Suprapubic skin (tissue), 4 donors: Measurements from ENCODE around the gene C11orf91. TPM values are rescaled to one million over a fixed set of nuclear protein-coding genes. Genes with fewer than 3 reads are reported as not detected.
A peak's percentile ranks its signal among the peaks of the same experiment; 100 is the strongest.

Source experiments
- DNase-seq, 2 donors: peaks; one replicate each; pipeline ENCODE4 v3.0.0-alpha.2; 2019; ENCODE audit warnings: low spot score in 2 of 2
- H3K27ac ChIP-seq: fragments of 200-600 bp; sonication (generic); one replicate; pipeline ENCODE4 v1.5.1; 2019
- H3K27me3 ChIP-seq: fragments of 200-600 bp; sonication (generic); one replicate; pipeline ENCODE4 v1.5.1; 2019
- H3K36me3 ChIP-seq: fragments of 200-600 bp; sonication (generic); one replicate; pipeline ENCODE4 v1.5.1; 2019
- H3K4me1 ChIP-seq: fragments of 200-600 bp; sonication (generic); one replicate; pipeline ENCODE4 v1.5.1; 2019
- H3K4me3 ChIP-seq: fragments of 200-600 bp; sonication (generic); one replicate; pipeline ENCODE4 v1.5.1; 2019; ENCODE audit warnings: mild to moderate bottlenecking
- H3K9me3 ChIP-seq: fragments of 200-600 bp; sonication (generic); one replicate; pipeline ENCODE4 v1.5.1; 2019
- EP300 ChIP-seq: sonication (generic); formaldehyde crosslinking; IDR thresholded peaks from one replicate; pipeline ENCODE4 v1.6.1; 2017; ENCODE audit warnings: antibody characterized with exemption
- POLR2A ChIP-seq, 2 donors: fragments of 450-650 bp; IDR thresholded peaks; one replicate each; pipeline ENCODE4 v1.6.1; 2017; ENCODE audit warnings: antibody characterized with exemption in 2 of 2, mild to moderate bottlenecking in 2 of 2, moderate library complexity in 2 of 2
- POLR2AphosphoS5 ChIP-seq, 3 donors: sonication (generic); formaldehyde crosslinking; IDR thresholded peaks; one replicate each; pipeline ENCODE4 v1.6.1; 2017; ENCODE audit warnings: antibody characterized with exemption in 3 of 3
- WGBS: methylation state at CpG from one replicate; pipeline ENCODE4 v1.1.5; 2018; 5-methylcytosine and 5-hydroxymethylcytosine counted together
- total RNA-seq, 4 donors: library from RNA; depleted of rRNA; stranded (reverse); fragments of >200 nt; gene quantifications; one replicate each; pipeline ENCODE4 v1.1.0, GENCODE V29; 2016
- TF ChIP-seq, protein P1 (sequence below), 2 donors: fragments of 200-600 bp in 1 of 2; fragments of 450-650 bp in 1 of 2; sonication (generic) in 1 of 2; IDR thresholded peaks; one replicate each; pipeline ENCODE4 v1.5.1; 2016 to 2019; ENCODE audit warnings: antibody characterized with exemption in 2 of 2, mild to moderate bottlenecking in 1 of 2, moderate library complexity in 1 of 2

The C11orf91 gene
- total RNA-seq, 4 donors from 2014 or later = not detected

DNA sequence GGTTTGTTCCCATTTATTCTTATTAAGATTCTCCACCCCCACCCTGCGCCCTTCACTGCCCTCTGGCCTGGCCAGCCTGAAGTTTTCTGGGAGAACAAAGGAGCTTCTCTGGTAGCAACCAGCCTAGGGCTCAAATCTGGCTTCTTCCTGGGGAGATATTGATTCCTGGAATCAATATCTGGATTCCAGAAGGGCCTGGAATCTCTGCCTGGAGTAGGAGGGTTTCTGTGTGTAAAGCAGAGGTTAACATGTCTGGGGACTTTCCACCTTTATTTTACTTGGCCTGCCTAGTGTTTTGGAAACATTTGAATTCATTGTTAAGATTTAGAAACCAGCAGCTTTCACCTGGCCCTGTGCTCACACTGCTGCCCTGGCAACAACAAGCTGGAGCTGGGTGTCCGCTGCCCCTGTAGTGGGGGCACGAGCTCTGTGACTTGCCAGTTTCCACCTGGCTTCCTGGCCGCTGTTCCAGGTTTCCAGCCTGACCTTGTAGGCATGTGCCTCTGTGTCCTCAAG lies 5.5 kb downstream of the C11orf91 start:
- no peaks in the 10 kb centered on the region for H3K9me3 ChIP-seq
- TF ChIP-seq EP300 = no peak
- no peak for TF ChIP-seq POLR2AphosphoS5 (IDR thresholded peaks at IDR 0.05)
- TF ChIP-seq, protein P1, sequence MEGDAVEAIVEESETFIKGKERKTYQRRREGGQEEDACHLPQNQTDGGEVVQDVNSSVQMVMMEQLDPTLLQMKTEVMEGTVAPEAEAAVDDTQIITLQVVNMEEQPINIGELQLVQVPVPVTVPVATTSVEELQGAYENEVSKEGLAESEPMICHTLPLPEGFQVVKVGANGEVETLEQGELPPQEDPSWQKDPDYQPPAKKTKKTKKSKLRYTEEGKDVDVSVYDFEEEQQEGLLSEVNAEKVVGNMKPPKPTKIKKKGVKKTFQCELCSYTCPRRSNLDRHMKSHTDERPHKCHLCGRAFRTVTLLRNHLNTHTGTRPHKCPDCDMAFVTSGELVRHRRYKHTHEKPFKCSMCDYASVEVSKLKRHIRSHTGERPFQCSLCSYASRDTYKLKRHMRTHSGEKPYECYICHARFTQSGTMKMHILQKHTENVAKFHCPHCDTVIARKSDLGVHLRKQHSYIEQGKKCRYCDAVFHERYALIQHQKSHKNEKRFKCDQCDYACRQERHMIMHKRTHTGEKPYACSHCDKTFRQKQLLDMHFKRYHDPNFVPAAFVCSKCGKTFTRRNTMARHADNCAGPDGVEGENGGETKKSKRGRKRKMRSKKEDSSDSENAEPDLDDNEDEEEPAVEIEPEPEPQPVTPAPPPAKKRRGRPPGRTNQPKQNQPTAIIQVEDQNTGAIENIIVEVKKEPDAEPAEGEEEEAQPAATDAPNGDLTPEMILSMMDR (IDR thresholded peaks at IDR 0.05) = no peak
- no peak for TF ChIP-seq POLR2A (IDR thresholded peaks at IDR 0.05)
- H3K36me3 ChIP-seq = no peaks in the 10 kb centered on the region
- peaks cover 75% of the 10 kb centered on the region for H3K4me1 ChIP-seq
- no peak for DNase-seq
- WGBS = 64% methylated on average over 4 of the region's 4 CpGs
- no peaks in the 10 kb centered on the region for H3K27me3 ChIP-seq
- no peak overlapping the region for H3K4me3 ChIP-seq
- H3K27ac ChIP-seq = peak overlapping the region; percentile 69

DNA sequence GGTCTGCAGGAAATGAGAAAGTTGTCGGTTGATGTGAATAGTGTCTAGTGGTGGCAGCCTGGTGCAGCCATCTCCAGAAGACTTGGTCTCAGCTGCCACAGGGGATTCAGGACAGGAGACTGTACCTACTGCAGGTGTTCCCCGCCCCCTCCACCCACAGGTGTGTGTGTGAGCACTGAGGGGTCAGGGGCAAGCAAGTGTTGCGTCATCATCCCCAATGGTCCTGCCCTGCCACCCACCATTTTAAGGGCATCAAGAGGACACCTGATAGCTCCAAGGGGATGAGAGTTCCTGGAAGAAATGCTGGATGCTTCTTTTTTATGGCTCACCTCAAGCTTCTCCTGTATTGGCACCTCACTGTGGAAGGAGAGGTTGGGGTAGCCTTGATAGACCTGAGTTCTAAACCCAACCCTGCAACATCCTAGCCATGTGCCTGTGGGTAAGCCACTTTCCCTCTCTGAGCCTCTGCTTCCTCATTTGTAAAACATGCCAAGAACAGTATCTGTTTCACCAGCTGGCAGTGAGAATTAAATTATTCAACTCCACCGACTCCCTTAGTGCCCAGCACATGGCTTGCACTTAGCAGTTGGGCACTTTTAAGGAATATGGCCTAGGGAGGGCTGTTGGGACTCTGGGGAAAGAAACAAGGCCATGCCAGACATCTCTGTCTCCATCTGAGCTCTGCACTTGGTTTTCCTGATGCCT lies 6.1 kb downstream of the C11orf91 start:
- no peaks in the 10 kb centered on the region for H3K27me3 ChIP-seq
- peaks cover 75% of the 10 kb centered on the region for H3K4me1 ChIP-seq
- no peak overlapping the region for H3K4me3 ChIP-seq
- no peaks in the 10 kb centered on the region for H3K9me3 ChIP-seq
- no peaks in the 10 kb centered on the region for H3K36me3 ChIP-seq
- 68% methylated on average over 2 of the region's 4 CpGs for WGBS
- H3K27ac ChIP-seq = peak overlapping the region; percentile 69
- no peak for DNase-seq
- no peak for TF ChIP-seq POLR2AphosphoS5 (IDR thresholded peaks at IDR 0.05)
- no peak for TF ChIP-seq POLR2A (IDR thresholded peaks at IDR 0.05)
- TF ChIP-seq, protein P1 (IDR thresholded peaks at IDR 0.05) = no peak
- no peak for TF ChIP-seq EP300

DNA sequence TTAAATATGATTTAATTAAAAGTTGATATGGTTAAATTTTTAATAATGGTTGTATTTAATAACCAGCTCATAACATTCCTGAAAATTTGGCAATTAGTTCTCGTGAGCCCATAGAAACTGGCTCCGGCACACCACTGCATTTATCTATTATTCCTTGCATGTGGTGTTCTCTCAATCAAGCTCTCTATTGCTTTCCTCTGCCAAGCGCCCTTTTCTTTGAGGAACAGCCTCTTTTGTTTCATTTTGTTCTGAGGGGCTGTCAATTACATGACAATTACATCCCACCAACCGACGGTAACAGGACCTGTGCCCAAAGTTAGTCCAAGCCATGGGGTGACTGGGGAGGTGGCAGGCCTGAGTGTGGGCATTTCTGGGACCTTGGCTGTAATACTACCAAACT lies 8.1 kb downstream of the C11orf91 start:
- no peaks in the 10 kb centered on the region for H3K36me3 ChIP-seq
- H3K4me3 ChIP-seq = no peak overlapping the region
- no peaks in the 10 kb centered on the region for H3K27me3 ChIP-seq
- WGBS = 56% methylated on average over 5 of the region's 5 CpGs
- H3K4me1 ChIP-seq = peaks cover 80% of the 10 kb centered on the region
- DNase-seq = no peak
- H3K9me3 ChIP-seq = no peaks in the 10 kb centered on the region
- TF ChIP-seq POLR2AphosphoS5 (IDR thresholded peaks at IDR 0.05) (no peak), EP300 (no peak), POLR2A (IDR thresholded peaks at IDR 0.05) (no peak)
- TF ChIP-seq, protein P1 (IDR thresholded peaks at IDR 0.05) = no peak
- H3K27ac ChIP-seq = peak overlapping the region; percentile 91

DNA sequence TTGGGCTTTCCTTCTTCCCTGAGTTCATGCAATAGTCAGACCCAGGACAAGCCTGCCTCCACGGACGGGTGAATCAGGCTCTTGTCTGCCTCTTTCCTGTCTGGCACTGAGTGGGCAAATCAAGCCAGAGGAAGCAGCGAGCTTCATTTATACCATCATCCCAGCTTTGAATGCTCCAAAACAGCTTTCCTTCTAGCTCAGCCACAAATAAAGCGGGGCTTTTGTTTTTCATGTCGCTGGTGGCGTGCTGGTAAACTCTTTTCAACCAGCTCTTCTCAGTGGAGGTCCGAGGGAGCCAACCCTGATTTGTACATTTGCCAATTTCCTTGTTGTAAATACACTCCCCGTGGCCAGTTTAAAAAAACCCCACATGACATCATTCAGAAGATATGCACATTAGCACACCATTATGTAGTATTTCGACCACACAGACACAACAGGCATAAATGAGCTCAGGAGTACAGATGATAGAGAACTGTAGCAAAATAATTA lies 8.6 kb downstream of the C11orf91 start:
- H3K27ac ChIP-seq = peak overlapping the region; percentile 91
- no peaks in the 10 kb centered on the region for H3K36me3 ChIP-seq
- H3K4me3 ChIP-seq = no peak overlapping the region
- H3K9me3 ChIP-seq = no peaks in the 10 kb centered on the region
- peak in 1 of 2 donors; percentile 87 for DNase-seq
- WGBS = 20% methylated on average over 9 of the region's 9 CpGs
- TF ChIP-seq EP300 (no peak), POLR2AphosphoS5 (IDR thresholded peaks at IDR 0.05) (peak in 1 of 3 donors; percentile 44), POLR2A (IDR thresholded peaks at IDR 0.05) (no peak)
- peaks cover 75% of the 10 kb centered on the region for H3K4me1 ChIP-seq
- no peaks in the 10 kb centered on the region for H3K27me3 ChIP-seq

DNA sequence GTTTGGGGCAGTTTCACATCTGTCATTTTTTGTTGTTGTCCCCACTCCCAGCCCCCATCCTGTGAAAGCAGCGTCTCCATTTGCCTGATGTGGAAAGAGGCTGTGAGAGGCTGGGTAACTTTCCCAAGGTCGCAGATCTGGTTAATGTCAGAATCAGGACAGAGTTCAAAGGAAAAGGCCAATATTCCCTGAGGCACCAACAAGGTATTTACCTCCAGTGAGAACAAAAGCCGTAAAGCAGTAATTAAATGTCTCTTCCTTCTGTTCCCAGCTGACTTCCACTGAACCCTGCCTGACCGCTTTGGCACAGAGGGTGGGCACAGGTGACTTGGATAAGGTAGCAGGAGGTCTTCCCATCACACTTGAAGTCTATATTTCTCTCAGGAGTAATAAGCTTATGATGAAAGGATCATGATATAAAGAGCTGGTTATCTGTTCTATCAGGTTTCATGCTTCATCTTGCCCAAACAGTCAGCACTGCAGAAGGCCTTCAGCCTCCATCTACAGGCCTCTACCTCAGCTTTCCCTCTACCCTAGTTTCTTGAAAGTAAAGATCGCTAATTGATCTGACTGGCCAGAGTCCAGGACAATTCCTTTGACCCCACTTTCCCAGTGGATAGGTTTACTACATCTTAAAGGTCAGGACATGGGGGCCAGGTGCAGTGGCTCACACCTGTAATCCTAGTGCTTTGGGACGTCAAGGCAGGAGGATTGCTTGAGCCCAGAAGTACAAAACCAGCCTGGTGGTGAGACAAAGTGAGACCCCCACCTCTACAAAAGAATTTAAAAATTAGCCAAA lies 9.4 kb downstream of the C11orf91 start:
- Histone ChIP-seq H3K36me3 (no peaks in the 10 kb centered on the region), H3K27ac (peak overlapping the region; percentile 91), H3K4me3 (no peak overlapping the region), H3K27me3 (no peaks in the 10 kb centered on the region), H3K4me1 (peaks cover 67% of the 10 kb centered on the region), H3K9me3 (no peaks in the 10 kb centered on the region)
- no peak for DNase-seq
- 53% methylated on average over 6 of the region's 6 CpGs for WGBS
- peak in 2 of 3 donors; percentile 9 to 17 for TF ChIP-seq POLR2AphosphoS5 (IDR thresholded peaks at IDR 0.05)
- no peak for TF ChIP-seq POLR2A (IDR thresholded peaks at IDR 0.05)
- no peak for TF ChIP-seq EP300
- TF ChIP-seq, protein P1 (IDR thresholded peaks at IDR 0.05) = no peak
